ENCODE results near the gene TMPRSS3.

DNA sequence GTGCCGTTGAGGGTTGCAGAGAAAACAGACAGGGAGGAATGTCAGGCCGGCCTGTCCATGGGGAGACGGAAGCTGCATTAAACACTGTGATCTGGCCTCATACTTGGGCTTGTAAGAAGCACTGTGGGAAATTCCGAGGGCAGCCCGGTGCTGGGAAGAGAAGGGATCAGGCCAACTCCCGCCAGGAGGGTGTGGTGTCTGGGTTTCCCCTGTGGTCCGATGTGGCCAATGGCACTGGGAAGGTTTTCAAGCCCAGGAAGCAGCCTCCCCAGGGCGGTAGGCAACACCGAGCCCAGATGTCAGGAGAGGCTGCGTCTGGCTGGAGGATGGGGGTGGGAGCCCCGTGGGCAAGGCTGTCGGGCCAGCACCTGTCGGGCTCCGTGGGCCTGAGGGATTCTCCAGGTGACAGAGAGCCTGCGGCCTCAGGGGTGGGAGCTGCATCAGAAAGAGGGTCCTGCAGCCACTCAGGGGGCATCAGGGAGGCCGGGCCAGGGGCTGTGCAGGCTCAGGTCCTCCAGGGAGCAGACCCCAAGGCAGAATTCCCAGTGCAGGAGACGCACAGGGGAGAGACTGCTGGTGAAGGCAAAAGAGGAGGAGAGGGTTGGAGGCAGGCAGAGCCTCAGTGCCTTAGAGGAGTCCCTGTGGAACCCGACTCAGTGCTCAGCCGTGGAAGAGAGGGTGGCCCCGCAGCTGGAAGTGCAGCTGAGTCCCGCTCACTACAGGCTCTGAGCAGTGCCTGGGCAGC, 16.2 kb upstream of the TMPRSS3 start:
- TF ChIP-seq ZNF274 (IDR thresholded peaks at IDR 0.05; ENCODE audit: low read depth, low read length) (no peak), SUZ12 (IDR thresholded peaks at IDR 0.05; ENCODE audit: extremely low read depth, insufficient read depth, insufficient read length) (no peak), YY1 (IDR thresholded peaks at IDR 0.05; ENCODE audit: insufficient read depth, insufficient read length) (no peak)

Measured in NT2/D1 (cell line).